ENCODE measurements around the gene GIPC2.
A peak's percentile ranks its signal among the peaks of the same experiment; 100 is the strongest.
"Not testable (repeated sequence)": the region's sequence is repeated elsewhere in the genome, so short reads cannot be mapped to it uniquely, and the experiment has no call there.

Gene GIPC2

DNA sequence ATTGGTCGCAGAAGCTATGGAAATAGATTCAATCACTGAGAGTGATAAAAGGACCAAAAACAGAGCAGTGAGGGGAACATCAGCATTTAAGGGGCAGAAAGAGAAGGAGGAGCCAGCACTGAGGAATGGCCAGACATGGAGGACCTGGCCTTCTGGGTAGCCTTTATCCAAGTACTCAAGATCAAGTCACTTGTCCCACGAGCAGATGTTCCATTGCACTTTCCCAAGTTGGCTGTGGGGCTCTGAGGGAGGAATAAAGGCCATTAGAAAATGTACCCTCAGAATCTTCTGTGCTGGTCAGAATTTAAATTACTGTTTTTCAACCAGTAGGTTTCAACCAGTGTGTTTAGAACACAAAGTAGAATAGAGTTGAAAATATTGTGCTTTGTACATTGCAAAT, 55.3 kb downstream of the GIPC2 start:
- no peak for DNase-seq

GRCh38 chr1:78101514-78101913, 55.7 kb downstream of the GIPC2 start:
- DNase-seq, result no peak

DNA sequence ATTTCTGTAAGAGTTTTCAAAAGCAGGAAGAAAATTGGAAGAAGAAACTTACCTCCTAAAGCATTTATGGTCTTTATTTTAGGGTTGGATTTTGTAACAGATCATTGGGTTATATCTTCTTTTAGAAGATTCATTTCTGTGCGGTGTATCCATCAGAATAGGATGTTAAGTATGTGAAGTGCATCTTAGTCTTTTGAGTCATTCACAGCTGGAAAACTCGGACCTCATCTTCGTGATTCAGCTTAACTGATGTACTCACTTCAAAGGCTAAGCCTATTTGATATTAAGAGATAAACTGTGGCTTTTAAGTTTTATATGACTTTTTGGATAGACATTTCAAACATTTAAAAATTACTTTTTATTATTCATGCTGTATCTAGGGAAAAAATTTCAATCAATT, 56.3 kb downstream of the GIPC2 start:
- DNase-seq, result no peak

DNA sequence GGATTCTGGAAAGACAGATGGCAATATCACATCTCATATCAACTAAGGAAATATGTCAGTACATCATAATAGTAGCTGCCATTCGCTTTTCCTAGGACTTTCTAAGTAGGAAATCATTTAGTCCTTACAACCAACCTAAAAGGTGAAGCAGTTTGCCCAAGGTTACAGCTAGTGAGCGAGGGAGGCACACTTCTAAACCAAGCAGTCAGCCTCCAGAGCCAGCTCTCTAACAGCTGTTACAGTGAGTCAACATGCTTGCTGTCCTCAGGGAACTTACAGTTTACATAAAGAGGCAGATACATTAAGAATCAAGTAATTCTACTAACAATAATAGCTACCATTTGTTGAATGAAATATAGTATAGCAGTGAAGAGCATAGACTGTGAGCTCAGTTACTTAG, 57.1 kb downstream of the GIPC2 start:
- no peak for DNase-seq

DNA sequence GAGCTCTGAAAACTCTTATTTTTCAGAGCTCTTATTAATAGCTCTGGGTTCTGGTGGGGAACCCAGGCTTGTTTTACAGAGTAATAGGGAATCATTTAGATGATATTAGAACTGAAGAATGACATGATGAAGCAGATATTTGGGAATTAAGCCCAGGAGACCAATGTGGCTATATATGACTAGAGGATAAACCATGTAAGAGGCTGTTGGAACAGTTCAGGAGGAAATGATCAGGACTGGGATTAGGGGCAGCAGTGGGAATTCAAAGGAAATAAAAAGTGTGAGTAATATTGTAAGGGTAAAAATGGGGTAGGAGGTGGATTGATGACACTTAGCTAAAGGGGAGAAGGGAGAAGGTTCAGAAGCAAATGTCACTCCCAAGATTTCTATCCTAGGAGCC, 58.6 kb downstream of the GIPC2 start:
- DNase-seq, result no peak

GRCh38 chr1:78109659-78110058, 63.9 kb downstream of the GIPC2 start:
- not testable (repeated sequence) for DNase-seq

DNA sequence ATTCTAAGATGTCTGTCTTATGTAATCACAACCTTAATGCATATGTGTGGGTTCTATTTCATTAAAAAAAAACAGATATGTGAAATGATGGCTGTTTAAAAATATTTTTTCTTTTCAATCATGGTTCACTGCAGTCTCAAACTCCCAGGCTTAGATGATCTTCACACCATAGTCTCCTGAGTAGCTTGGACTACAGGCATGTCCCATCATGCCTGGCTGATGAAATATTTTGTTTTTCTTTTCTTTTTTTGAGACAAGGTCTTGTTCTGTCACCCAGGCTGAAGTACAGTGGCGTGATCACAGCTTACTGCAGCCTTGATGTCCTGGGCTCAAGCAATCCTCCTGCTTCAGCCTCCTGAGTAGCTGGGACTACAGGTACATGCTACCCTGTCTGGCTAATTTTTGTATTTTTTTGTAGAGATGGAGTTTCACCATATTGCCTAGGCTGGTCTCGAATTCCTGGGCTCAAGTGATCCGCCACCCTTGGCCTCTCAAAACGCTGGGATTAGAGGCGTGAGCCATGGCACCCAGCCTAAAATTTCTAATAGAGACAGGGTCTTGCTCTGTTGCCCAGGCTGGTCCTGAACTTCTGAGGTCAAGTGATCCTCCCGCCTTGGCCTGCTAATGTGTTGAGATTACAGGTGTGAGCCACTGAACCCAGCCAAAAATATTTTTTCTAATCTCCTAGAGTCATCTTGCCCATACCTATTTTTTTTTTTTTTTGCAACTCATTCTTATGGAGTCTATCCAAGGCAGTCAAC, 67.6 kb downstream of the GIPC2 start:
- DNase-seq, result no peak

DNA sequence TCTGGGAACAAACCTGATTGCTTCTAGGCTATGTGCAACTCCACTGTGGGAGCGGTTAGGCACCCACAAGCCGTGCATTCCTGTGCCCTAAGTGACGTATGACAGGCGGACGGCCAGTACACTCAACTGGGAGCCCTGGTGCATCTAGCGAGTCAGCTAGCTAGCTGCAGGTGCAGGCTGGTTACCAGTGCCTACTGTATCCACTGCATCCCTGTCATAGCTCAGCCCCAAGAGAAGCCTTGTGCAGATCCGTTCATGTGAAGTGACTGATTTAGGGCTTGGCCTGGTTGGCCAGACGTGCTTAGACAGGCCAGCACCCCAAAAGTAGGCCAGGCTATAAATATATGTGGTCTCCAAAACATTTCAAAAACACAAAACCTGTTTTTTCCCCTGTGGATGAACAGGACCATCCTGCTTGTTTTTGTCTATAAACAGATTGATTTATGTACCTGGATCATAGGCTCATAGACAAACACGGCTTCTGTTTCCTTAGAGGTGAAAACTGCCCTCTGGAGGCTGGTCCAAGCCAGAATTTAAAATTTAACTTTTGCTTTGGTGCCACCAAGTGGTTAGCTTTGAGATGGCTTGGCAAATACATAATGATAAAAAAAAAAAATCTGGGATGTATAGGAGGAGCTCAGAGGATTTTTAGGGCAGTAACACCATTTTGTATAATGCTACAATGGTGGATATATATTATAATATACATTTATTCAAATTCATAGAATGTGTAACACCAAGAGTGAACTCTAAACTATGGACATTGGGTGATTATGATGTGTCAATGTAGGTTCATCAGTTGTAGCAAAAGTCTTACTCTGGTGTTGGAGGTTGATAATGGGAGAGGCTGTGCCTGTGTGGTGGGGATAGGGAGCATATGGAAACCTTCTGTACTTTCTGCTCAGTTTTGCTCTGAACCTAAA, 68.5 kb downstream of the GIPC2 start:
- DNase-seq, result peak; percentile 43 to 76

GRCh38 chr1:78120485-78120884, 74.7 kb downstream of the GIPC2 start:
- DNase-seq, result not testable (repeated sequence)

DNA sequence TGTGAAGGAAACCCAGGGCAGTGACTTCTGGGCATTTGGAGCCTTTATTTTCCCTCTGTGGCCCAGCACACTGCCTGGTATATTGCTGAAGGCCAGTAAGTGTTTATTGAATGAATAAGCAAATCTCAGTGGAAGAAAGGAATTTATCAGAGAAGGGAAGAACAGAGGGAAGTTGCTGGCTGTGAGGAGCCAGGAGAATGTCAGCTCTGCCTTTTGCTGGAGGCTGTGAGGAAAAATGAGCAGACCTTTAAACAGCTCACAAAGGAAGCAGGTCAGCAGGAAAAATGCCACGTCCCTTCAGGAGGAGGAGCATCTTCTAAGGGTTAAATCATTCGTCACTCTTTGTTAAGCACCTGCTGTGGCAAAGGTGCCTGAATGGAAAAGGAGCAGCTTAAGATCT, 75.9 kb downstream of the GIPC2 start:
- DNase-seq, result no peak

GRCh38 chr1:78122389-78122788, 76.6 kb downstream of the GIPC2 start:
- DNase-seq, result no peak

DNA sequence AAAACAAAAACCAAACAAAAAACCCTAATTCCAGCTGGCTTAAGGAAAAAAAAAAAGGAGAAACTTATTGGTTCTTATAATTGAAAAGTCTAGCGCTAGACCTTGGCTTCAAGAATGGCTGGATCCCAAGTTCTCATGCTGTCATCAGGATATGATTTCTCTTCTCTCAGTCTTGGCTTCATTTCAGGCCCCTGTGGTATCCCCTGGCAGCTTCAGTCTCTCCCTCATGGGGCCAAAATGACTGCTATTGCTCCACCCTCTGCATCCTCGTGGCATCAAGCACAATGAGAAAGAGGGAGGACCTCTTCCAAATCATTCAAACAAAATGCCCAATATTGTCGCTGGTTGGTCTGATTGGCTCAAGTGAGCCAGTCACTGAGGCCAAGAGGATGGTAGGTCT, 80.7 kb downstream of the GIPC2 start:
- DNase-seq, result no peak

GRCh38 chr1:78132174-78132947, 86.6 kb downstream of the GIPC2 start:
- no peak for DNase-seq

DNA sequence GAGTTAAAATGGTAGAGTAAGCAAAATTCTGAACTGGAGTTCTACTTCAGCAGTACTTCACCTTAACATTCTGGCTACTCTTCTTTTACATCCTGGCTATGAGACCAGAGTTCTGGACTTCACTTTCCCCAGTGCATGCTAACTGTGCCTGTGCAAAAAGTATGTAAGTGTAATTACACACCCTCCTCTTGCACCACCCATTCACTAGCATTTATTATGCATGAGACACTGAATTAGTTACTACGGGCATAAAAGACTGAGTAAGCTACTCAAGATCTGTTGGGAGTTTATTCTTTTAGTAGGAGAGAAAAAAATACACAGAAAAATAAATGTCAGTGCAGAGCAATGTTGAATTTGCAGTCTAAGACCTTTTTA, 87.2 kb downstream of the GIPC2 start:
- no peak for DNase-seq

GRCh38 chr1:78136680-78137079, 90.9 kb downstream of the GIPC2 start:
- no peak for DNase-seq

GRCh38 chr1:78141531-78142231, 95.9 kb downstream of the GIPC2 start:
- no peak for DNase-seq

DNA sequence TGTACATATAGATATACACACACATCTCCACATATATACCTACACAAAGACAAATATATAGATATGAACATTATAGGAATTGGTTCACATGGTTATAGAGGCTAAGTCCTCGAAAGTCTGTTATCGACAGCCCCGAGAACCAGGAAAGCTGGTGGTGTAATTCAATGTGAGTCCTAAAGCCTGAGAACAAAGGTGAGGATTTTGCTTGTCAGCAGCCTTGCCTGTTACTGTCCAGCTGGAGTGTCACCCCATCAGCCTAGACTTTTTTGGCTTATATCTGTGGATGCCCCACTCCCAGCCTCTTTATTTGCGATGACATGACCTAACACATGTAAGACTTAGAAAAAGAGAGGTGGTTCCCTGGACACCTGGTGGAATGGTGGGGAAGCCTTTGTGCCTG, 97.0 kb downstream of the GIPC2 start:
- DNase-seq, result no peak

DNA sequence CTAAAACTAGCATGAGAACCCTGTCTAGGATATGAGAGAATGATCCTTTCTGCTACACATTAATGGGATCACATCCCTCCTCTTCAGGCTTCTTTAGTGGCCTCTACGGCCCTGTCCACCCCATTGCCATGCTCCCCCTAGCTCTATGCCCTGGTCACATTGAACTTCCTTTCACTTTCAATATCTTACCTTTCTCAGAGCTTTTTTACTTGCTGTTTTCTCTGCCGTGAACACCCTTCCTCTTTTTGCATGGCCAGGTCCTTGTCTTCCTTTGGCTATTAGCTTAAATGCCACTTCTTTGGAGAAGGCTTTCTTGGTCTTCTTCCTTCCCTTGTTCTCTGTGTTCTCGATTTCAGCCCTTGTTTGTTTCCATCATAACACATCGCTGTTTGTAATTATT, 97.4 kb downstream of the GIPC2 start:
- DNase-seq, result no peak

GRCh38 chr1:78143673-78144072, 97.9 kb downstream of the GIPC2 start:
- no peak for DNase-seq

GRCh38 chr1:78145105-78145580, 99.4 kb downstream of the GIPC2 start:
- peak; percentile 11 to 66 for DNase-seq

GRCh38 chr1:78146205-78146771, 100.5 kb downstream of the GIPC2 start:
- DNase-seq, result no peak

GRCh38 chr1:78147031-78147430, 101.3 kb downstream of the GIPC2 start:
- no peak for DNase-seq
